HG02798 (cell line): ENCODE measurements around the gene PVRIG.
"Not testable (repeated sequence)": the region's sequence is repeated elsewhere in the genome, so short reads cannot be mapped to it uniquely, and the experiment has no call there.

Experiments
- ATAC-seq: cut with Tn5 transposase; IDR thresholded peaks from one replicate; pipeline ENCODE4 v1.9.1; 2021; ENCODE audit warnings: mild to moderate bottlenecking; ENCODE audit not compliant: unreplicated experiment, poor library complexity

The PVRIG gene

DNA sequence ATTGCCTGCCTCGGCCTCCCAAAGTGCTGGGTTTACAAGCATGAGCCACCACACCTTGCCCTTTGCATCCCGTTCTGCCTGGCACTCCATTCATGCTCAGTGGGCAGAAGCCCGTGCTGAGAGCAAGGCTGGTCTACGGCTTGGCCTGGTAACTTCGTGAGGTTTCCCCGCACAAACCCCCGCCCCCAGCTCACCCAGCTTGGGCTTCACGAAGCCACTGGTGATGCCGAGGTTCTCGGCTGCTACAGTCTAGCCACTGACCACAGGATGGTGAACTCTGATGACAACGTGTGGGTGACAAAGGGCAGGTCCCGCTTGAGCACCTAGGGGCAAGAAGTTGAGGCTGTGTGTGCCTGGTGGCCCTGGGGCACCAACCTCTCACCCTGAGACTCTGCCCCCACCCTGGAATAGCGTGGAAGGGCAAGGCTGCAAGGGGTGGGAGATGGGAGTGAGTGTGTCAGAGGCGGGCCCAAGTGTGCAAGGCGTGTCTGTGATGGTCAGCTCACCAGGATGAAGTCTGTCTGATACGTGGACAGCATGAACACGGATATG is 3.7 kb downstream of the PVRIG start:
- not testable (repeated sequence) for ATAC-seq

DNA sequence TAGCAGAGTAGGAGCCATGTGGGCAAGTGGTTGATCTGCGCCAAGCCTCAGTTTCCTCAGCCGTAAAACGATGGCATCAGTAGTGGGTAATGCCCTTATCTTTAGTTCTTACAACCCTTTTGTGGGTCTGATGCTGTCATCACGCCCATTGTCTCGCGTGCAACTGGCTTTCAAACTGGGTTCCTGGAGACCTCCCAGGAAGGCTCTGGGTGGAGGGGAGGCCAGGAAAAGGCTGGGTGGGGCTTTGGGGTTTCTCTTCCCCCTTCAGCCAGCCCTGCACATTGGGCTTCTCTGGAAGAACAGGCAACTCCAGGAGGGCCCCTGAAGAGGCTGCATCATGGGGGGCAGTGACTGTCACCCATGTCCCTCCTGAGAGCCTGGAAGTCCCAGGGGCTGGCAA is 5.1 kb downstream of the PVRIG start:
- ATAC-seq, result not testable (repeated sequence)

DNA sequence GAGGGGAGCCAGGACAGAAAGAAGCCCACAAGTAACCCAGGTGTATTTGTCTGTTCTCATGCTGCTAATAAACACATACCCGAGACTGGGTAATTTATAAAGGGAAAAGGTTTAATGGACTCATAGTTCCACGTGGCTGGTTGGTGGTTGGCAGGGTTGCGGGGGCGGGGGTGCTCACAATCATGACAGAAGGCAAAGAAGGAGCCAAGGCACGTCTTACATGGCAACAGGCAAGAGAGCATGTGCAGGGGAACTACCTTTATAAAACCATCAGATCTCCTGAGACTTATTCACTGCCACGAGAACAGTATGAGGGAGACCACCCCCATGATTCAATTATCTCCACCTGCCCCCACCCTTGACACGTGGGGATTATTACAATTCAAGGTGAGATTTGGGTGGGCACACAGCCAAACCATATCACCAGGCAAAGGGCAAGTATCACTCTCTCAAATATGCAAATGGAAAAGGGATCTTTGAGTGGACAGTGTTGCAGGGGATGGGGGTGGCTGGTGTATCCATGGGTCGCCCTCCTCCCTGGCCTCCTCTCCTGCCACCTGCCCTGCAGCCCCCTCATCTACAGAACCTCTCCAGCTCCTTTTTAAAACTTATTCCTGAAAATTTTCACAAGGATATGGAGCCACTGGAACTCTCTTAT is 15.0 kb downstream of the PVRIG start:
- not testable (repeated sequence) for ATAC-seq

DNA sequence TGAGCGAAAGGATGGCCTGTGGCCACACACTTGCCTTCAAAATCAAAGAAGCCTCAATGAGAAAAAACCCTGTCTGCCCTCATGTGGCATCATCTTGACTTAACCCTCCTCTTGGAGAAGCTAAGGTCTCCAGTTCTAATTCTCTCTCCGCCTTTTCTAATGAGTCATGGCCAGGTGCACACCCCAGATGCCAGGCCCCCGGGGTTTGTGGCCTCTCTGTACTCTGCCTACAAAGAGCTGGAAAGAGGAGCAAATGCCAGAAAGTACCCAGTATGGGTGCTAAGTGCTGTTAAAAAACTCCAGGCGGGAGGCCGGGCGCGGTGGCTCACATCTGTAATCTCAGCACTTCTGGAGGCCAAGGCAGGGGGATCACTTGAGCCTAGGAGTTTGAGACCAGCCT is 20.2 kb downstream of the PVRIG start:
- not testable (repeated sequence) for ATAC-seq

DNA sequence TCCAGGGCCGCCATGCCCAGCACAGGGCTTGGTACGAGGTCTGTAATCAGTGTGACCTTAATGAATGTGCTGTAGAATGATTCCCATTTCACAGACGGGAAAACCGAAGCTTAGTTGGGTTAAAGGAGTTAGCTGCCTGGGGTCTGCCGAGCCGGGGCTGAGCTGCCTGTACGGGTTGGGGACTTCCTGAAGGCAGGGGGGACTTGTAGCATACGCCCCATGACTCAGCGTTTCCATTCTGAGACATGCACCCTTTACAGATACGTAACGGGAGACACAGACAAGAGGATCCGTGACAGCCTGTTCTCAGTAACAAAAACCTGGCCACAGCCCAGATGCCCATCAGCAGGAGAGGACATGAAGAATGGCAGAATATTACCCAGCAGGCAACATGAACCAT is 23.6 kb downstream of the PVRIG start:
- not testable (repeated sequence) for ATAC-seq

DNA sequence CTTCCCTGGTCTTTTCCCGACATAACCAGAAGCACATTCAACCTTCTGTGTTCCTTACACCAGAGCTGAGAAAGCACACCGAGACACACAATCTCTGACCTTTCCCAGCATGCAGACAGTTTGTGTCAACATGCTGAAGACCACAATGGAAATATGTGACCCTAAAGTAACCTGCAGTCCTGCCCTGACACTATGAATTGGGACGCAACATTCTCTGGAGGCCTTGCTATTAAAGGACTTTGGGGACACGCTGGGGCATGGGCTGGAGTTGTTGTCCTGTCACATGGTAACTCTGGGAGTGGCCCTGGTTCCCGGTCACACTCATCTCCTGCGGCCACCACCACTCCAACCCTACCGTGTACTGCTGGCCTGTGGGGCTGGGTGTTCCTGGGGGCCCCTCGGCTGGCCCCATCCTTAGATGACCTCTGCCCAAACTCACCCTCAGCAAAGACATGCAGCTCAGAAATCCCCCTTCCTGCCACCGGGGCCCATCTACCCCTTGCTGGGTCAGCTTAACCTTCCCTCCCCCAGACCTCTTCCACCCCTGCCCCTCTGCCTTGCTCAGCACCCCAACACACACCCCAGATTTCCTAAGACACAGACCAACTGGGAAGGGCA is 25.3 kb downstream of the PVRIG start:
- not testable (repeated sequence) for ATAC-seq

DNA sequence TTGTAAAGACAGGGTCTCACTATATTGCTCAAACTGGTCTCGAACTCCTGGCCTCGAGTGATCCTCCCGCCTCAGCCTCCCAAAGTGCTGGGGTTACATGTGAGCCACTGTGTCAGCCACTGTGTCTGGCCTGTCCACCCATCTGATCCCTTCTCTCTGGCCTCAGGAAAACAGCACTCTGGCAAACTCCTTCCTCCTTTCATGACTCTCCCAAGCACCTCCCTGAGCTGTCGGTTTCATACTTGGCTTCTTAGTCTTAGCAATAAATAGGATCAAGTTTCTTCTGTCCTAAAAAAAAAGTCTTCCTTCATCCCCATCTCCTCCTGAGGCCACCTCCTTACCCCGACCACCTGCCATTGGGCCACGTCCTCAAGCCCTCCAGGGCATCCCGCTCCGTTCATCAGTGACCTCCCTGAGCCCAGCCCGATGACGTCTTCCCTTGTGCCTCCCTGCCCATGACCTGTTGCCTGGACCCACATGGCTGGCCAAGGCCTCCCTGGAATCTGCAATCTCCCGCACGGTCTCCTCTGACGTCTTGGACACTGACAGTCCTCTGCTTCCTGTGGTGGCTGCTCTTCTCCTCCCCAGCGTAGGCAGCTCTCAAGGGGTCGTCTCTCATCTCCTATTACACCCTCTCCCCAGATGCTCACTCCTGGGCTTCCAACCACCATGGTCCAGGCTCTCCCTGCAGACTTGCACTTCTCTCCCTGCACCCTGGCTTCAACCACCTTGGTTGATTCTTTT is 26.5 kb downstream of the PVRIG start:
- not testable (repeated sequence) for ATAC-seq

DNA sequence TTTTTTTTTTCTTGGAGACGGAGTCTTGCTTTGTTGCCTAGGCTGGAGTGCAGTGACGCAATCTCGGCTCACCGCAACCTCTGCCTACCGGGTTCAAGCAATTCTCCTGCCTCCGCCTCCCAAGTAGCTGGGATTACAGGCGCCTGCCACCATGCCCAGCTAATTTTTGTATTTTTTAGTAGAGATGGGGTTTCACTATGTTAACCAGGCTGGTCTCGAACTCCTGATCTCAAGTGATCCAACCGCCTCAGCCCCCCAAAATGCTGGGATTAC is 27.1 kb downstream of the PVRIG start:
- ATAC-seq, result not testable (repeated sequence)

DNA sequence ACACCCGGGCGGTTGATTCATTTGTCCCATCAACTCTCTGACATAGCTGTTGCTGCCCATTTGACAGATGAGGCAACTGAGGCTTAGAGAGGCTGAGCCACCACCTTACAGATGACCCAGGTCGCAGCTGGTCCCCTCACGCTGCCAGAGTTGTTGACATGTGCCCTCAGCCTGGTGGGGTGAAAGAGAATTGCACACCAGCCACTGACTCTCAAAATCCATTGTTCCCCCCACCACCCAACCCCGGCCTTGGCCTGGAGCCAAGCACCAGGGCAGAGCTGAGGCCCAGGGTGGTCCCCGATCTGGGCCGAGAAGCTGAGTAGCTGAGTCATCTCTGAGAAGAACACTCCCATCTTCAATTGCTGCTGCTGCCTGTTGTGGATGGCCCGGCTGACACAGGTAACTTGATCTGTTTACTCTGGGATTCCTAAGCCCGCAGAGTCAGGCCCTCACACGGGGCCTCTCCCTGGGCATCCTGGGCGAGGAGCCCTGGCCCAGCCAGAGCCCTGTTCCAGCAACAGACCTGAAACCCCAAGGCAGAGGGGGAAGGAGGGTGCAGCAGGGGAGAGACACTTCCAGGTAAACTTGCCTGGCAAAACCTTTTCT is 27.5 kb downstream of the PVRIG start:
- ATAC-seq, result no peak

DNA sequence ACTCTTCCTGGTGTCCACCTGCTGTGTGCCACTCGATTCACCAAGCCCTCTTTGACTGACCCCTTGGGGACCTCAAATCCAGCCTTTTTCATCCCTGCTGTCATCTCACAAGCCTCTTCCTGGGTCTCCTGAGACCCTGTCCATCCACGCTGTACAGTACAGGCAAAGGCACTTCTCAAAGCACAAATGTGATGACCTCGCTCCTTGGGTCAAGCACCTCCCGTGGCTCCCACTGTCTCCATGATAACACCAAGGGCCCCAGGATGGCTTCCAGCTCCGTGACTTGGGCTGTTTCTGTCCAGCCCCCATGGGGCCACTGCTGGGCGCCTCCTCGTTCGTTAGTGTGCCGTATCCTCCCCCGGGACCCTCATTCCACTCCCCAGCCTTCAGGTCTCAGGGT is 28.7 kb downstream of the PVRIG start:
- no peak for ATAC-seq

DNA sequence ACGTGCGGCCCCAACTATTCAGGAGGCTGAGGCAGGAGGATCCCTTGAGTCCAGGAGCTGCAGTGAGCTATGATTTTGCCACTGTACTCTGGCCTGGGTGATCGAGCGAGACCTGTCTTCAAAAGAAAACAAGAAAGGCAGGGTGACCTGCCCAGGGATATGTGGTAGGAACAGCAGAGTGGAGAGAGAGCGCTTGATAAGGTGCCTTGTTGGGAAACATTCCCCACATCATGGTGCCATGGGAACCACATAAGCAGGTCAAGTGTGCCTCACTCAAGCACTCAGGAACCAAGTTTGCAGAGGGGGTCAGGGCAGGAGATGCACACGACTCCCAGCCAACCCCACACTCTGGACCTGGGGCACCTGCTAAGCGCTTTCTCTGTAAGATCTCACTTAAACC is 37.3 kb downstream of the PVRIG start:
- no peak for ATAC-seq

DNA sequence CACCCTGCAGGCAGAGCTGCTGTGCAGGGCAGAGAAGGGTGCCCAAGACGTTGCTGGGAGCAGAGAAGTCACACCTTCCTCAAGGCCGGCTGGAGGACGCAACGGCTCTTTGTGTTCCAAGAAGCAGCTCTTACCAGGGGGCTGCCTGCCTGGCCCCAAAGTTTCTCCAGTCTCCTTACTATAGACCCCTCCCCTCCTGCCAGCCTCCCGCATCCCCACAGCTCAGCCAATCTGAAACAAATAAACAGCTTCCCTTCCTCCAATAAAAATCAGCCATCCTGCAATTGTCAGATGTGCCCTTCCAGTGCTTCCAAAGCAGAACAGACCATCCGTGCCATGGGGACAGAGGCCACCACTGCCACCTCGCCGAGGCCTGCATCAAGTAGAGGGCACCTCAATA is 40.2 kb downstream of the PVRIG start:
- not testable (repeated sequence) for ATAC-seq

DNA sequence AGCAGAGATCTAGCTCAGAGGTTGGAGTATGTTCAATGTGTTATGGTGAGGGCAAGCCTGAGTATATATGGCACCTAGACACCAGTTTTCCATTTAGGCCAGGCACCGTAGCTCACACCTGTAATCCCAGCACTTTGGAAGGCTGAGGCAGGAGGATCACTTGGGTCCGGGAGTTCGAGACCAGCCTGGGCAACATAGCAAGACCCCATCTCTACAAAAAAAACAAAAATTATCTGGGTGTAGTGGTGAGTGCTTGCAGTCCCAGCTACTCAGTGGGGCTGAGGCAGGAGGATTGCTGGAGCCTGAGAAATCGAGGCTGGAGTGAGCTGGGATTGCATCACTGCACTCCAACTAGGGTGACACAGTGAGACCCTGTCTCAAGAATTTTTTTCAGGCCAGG is 43.1 kb downstream of the PVRIG start:
- not testable (repeated sequence) for ATAC-seq

DNA sequence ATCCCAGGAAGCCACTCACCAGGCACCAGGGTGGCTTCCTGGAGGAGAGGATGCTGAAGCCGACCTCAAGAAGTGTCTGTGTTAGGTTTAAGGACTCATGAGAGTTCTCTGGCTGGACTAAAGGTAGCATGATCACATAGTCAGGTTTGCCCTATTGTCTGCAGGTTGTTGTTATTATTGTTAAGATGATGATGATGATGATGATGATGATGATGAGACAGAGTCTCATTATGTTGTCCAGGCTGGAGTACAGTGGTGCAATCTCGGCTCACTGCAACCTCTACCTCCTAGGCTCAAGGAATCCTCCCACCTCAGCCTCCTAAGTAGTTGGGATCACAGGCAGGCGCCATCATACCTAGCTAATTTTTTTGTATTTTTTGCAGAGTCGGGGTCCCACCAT is 44.5 kb downstream of the PVRIG start:
- not testable (repeated sequence) for ATAC-seq

DNA sequence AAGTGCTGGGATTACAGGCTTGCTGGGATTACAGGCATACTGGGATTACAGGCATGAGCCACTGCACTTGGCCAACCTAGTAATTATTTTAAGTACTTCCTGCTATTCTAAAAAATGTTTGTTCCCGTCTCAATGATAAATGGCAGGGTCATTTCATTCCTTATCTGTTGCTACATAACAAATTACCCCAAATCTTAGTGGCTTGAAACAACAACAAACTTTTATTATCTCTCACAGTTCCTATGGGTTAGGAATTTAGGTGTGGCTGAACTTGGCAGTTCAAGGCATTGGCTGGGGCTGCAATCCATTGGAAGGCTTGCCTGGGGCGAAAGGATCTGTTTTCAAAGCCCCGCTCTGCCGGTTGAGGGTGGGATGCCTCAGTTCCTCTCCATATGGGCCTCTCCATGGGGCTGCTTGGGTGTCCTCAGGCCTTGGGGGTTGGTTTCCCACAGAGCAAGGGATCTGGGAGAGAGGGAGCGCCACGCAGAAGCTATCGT is 45.0 kb downstream of the PVRIG start:
- not testable (repeated sequence) for ATAC-seq

DNA sequence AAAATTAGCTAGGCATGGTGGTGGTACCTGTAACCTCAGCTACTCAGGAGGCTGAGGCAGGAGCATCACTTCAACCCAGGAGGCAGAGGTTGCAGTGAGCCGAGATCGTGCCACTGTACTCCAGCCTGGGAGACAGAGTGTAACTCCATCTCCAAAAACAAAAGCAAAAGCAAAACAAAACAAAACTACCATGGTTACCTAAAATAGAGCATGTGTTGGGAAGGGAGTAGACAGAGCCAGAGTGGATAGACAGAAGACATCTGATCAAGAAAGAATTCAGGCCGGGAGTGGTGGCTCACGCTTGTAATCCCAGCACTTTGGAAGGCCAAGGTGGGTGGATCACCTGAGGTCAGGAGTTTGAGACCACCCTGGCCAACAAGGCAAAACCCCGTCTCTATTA is 46.1 kb downstream of the PVRIG start:
- not testable (repeated sequence) for ATAC-seq

DNA sequence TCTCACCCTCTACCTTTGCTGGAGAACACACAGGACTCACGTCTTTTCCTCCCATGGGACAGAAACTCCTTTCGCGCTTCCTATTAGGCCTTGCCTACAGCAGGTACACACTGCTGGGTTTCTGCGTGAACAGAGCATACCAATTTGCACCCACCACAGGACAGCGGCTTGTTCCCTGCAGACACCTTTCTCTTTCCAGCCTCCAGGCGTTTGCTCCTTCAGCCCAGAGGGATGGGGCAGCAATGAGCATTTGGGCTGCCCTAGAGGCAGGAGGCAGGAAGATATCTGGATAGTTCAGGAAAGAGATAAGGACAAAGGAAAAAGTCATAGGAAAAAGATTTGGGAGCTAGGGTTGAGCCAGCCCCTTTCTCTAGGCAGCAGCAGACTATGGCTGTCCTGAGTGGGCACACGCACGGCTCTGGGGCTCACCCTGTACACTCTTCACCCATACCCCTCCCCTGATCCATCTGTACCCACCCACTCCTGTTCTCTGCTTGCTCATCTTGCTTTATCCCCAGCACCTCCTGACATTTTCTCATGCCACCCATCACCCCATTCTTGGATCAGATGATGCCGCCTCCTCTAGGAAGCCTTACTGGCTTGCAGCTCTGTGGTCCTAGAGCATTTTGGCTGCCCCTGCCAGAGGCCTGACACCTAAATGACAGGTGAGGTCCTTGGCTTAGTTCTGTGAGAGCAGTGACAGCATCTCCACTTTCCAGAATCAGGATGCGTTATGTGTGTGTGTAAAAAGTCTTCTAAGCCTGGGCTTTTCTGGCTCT is 47.0 kb downstream of the PVRIG start:
- no peak for ATAC-seq

DNA sequence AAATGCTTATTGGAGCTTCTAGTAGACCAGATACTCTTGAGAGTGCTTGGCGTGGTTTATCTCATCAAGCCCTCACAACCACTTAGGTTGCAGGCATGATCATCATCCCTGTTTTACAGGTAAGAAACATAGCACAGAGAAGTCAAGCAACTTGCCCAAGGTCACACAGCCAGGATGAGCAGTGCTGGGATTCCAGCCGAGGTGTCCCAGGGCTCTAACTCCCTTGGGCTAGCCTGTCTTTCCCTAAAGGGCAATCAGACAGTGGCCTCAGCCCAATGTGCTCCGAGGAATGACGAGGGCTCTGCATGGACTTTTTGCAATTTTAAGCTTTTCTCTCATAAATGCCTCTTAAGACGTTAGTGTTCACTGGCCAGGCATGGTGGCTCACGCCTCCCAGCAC is 47.9 kb downstream of the PVRIG start:
- ATAC-seq, result no peak

DNA sequence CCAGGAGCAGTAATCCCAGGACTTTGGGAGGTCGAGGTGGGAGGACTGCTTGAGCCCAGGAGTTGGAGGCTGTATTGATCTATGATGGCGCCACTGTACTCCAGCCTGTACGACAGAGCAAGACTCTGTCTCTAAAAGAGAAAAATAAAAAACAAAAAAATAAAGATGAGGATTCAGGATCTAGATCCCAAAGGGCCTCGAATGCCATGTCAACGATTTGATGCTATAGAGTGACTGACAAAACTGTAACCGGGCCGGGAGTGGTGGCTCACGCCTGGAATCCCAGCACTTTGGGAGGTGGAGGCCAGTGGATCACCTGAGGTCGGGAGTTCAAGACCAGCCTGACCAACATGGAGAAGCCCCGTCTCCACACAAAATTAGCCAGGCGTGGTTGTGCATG is 49.1 kb downstream of the PVRIG start:
- not testable (repeated sequence) for ATAC-seq
